GM19025 (cell line): ENCODE measurements around the gene PPP6R3.
"Not testable (repeated sequence)": the region's sequence is repeated elsewhere in the genome, so short reads cannot be mapped to it uniquely, and the experiment has no call there.

ENCODE experiments used
- ATAC-seq: cut with Tn5 transposase; IDR thresholded peaks from one replicate; pipeline ENCODE4 v1.9.1; 2021; ENCODE audit warnings: mild to moderate bottlenecking, low read depth, moderate library complexity; ENCODE audit not compliant: unreplicated experiment

The PPP6R3 gene

GRCh38 chr11:68433541-68433940 lies 27.0 kb upstream of the PPP6R3 start:
- ATAC-seq, result no peak

- not testable (repeated sequence) for ATAC-seq
Observed at GRCh38 chr11:68434159-68434558, 26.4 kb upstream of the PPP6R3 start.

DNA sequence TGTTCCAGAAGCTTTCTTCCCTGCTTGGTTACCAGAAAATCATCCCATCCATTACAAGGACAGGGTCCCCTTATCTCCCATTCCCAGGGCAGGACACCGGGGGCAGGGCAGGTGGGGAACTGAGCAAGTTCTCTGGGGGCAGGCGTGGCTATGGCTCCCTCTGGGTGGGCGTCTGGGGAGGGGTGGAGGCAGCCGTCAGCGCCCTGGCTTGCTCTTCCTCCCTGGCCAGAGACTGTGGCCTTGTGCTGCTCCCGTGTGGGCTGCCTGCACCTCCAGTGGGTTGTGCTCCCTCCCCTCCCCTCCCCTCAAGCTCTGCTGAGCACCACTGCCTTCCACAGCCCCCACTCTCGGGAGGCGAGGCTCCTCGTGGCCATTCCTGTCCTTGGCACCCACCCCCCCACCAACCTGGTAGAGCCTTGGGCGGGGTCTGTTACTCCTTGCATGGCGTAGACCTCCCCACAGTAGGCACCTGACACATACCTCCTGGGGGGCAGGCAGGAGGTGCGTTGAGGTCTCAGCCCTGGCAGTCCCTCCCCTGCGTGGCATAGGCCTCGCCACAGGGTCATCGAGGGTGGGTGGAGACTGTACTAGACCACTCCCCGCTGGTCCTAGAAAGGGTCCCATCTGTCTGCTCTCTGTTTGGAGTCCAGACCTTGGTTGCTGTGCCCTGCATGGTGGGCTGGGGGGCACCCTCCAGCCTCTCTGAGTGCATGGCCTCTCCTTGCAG lies 24.2 kb upstream of the PPP6R3 start:
- no peak for ATAC-seq

- no peak for ATAC-seq
Observed at GRCh38 chr11:68436985-68437926, 23.3 kb upstream of the PPP6R3 start.

DNA sequence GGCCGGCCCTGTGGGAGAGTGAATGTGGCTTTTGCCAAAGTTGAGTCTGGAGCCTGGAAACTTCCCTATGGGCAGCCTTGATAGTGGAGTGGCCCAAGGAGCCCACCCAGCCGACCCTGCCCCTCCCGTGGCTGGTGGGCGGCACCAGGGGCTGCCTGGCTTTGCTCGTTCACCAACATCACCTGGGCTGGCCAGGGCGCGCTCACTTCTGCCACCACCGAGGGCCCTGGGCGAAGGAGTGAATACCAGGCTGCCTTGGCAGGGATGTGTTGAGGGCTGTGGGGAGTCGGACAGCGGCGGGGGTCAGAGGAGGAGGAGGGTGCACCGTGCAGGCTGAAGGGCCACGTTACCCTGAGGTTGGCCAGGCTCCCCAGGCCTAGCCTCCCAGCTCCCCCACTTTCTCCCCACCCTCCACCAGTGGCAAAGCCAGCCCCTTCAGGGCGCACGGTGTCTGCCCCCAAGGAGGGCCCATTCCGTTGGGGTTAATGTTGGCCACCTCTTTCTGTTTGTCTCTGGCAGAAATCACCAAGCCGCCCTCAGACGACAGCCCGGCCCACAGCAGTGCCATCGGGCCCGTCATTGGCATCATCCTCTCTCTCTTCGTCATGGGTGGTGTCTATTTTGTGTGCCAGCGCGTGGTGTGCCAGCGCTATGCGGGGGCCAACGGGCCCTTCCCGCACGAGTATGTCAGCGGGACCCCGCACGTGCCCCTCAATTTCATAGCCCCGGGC lies 22.5 kb upstream of the PPP6R3 start:
- no peak for ATAC-seq

DNA sequence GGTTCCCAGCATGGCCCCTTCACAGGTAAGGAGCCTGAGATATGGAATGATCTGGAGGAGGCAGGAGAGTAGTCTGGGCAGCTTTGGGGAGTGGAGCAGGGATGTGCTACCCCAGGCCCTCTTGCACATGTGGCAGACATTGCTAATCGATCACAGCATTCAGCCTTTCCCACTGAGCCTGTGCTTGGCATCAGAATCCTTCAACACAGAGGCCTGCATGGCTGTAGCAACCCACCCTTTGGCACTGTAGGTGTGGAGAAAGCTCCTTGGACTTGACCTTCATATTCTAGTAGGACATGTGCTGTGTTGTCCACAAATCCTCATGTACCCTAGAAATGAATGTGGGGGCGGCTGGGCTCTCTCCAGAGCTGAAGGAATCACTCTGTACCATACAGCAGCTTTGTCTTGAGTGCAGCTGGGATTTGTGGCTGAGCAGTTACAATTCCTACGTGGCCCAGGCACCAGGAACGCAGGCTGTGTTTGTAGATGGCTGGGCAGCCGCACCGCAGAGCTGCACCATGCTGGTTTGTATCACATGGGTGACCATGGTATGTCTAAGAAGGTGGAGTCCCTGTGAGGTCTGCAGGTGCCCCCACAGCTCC lies 21.8 kb upstream of the PPP6R3 start:
- ATAC-seq, result no peak

GRCh38 chr11:68439355-68440065 lies 21.0 kb upstream of the PPP6R3 start:
- no peak for ATAC-seq

- no peak for ATAC-seq
Observed at GRCh38 chr11:68440224-68440623, 20.3 kb upstream of the PPP6R3 start.

DNA sequence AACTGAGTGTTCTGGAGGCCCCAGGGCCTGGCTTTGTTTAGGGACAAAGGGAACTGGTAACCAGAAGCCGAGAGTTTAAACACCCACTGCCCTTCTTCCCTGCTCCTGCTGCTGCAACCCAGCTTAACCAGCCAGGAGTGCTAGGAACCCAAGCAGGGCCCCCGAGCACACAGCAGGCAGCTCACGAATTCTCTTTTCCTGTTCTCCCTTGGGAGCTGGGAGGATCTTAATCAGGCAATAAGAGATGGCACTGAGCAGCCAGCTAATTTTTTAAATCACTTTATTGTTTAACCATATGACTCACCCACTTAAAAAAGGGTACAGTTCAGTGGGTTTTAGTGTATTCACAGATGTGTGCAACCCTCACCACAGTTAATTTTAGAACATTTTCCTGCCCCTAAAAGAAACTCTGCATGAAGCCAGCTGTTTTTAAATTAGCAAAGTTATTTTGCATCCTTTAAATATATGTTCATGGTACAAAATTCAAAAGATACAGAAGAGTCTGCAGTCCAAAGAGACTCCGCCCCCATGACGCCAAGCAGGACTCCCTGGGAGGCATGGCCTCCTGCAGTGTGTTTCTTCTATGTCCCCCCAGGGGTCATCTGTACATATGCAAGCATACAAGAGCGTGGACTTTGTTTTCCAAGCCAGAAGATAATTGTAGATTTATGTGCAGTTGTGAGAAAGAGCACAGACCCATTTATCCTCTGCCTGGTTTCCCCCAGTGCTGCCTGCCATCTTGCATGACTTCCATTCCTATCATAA lies 18.9 kb upstream of the PPP6R3 start:
- ATAC-seq, result no peak

- no peak for ATAC-seq
Observed at GRCh38 chr11:68442433-68442832, 18.1 kb upstream of the PPP6R3 start.

GRCh38 chr11:68444566-68444965 lies 16.0 kb upstream of the PPP6R3 start:
- ATAC-seq, result no peak

GRCh38 chr11:68445531-68446035 lies 15.0 kb upstream of the PPP6R3 start:
- no peak for ATAC-seq

DNA sequence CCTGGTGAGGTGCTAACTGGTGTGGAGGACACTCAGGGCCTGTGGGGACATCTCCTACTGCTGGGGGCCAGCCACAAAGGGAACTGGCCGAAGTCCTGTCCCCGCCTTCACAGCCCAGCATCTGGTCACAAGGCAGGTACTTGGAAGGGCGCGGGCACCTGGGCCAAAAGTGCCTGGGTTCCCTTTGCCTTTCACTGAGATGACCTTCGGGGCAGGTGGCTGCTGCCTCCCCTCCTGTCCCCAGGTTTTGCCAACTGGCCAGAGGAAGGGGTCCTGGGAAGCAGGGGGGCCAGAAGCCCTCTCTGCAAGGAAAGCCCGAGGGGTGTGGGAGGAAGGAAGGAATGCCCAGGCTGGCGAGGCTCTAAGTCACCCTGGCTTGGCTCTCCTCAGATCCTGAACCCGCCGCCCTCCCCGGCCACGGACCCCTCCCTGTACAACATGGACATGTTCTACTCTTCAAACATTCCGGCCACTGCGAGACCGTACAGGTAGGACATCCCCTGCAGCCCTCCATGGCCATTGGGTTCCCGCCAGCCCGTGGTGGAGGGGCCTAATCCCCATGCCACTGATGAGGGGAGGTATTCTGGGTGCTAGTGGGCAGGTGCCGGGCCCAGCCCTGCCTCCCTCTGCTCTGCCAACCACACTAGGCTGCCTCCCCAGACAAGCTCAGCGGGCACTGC lies 14.4 kb upstream of the PPP6R3 start:
- no peak for ATAC-seq

DNA sequence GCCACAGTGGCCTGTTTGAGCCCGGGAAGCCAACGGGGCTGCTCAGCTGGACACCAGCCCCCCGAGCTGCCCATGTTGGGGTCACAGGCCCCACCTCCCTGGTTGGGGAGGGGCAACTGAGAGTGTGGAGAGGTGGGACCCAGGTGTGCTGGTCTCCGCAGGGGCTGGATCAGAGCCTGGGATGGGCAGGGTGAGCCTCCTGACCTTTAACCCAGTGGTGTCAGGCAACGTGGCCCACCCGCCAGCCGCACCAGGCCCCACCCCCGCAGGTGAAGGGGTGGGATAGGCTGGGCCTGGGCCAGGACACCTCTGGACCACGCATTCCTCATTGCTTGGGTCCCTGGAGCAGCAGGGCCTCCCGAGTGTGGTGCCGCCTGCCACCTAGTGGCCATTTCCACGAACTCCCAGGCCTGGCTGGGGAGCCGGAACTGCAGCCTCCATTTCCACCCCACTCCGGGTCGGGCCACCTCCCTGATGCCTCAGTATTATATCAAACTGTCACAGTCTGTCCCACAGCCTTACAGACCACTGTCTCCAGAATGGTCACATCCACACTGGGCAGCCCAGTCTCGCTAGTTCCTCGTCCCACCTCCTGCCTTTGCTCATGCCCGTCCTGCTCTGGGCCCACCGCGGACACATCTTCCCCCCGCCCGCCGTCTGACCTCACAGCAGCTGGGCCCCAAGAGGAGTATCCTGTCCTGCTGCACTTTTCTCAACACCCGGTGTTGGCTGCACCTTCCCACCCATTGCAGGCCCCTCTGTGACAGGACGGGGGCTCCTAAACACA lies 13.3 kb upstream of the PPP6R3 start:
- no peak for ATAC-seq

- not testable (repeated sequence) for ATAC-seq
Observed at GRCh38 chr11:68447914-68448313, 12.6 kb upstream of the PPP6R3 start.

DNA sequence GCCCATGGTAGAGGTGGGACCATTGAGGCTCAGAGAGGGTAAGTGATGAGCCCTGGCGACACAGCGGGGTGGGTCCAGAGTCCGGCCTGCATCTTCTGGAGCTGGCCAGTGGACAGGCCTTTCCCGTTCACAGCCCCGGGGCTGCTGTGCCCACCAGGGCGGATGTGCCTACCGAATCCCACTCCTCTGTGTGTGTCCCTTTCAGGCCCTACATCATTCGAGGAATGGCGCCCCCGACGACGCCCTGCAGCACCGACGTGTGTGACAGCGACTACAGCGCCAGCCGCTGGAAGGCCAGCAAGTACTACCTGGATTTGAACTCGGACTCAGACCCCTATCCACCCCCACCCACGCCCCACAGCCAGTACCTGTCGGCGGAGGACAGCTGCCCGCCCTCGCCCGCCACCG lies 11.9 kb upstream of the PPP6R3 start:
- no peak for ATAC-seq

GRCh38 chr11:68449951-68450350 lies 10.6 kb upstream of the PPP6R3 start:
- ATAC-seq, result no peak

- ATAC-seq, result no peak
Observed at GRCh38 chr11:68450711-68451110, 9.8 kb upstream of the PPP6R3 start.
